HepG2 (cell line): ENCODE measurements around the gene MARK4. TPM values are rescaled to one million over a fixed set of nuclear protein-coding genes. Genes with fewer than 3 reads are reported as not detected.

ENCODE experiments used
- ATAC-seq: fragments of 200-7000 bp; cut with Tn5 transposase; 3 replicates; pipeline ENCODE4 v1.9.1; 2020; ENCODE audit warnings: mild to moderate bottlenecking, moderate library complexity
- BruUV-seq: library from RNA; stranded (reverse); fragments of 400-500 nt; replicated peaks from 2 replicates; lab custom pipeline; 2021; lab: Mats Ljungman, UMichigan
- CTCF ChIA-PET: fragments of 300-600 bp; formaldehyde crosslinking; extraction: SDS; loops from one replicate; lab custom pipeline; 2021; ENCODE audit warnings: low total read pairs, inconsistent platforms, low intra/inter-chr PET ratio; lab: Yijun Ruan, JAX
- POLR2A ChIA-PET: fragments of 350-600 bp; sonication (Branson Sonifier 250); formaldehyde crosslinking; loops from one replicate; lab custom pipeline; 2020; ENCODE audit warnings: antibody characterized with exemption, inconsistent platforms; lab: Yijun Ruan, JAX
- DNase-seq: peaks from one replicate; pipeline ENCODE4 v3.0.0-alpha.2; 2015; ENCODE audit warnings: low spot score
- FAIRE-seq: peaks from 3 replicates; lab custom pipeline; 2011; peaks lifted over from hg19 to GRCh38; lab: Jason Lieb, UNC
- H2AFZ ChIP-seq: one replicate; pipeline ENCODE4 v1.6.1; 2011; ENCODE audit warnings: low read length, inconsistent platforms
- H3K27ac ChIP-seq: fragments of 300-600 bp; 3 replicates; pipeline ENCODE4 v1.8.0; 2011; ENCODE audit warnings: mixed run types, mild to moderate bottlenecking, mixed read lengths, low read length, inconsistent platforms; ENCODE audit not compliant: insufficient read depth; ENCODE audit errors: extremely low read length
- H3K27me3 ChIP-seq, 2 experiments: fragments of 200-600 bp in 1 of 2; 2 replicates in 1 of 2; 3 replicates in 1 of 2; pipeline versions ENCODE4 v1.6.0 to v1.8.0; 2011; ENCODE audit warnings: low read length in 2 of 2, mild to moderate bottlenecking in 2 of 2, moderate library complexity in 2 of 2, inconsistent platforms in 1 of 2; ENCODE audit not compliant: insufficient read depth in 2 of 2, control insufficient read depth in 1 of 2
- H3K36me3 ChIP-seq, 2 experiments: fragments of 200-600 bp in 1 of 2; replicated peaks in 1 of 2; 2 replicates in 1 of 2; 3 replicates in 1 of 2; pipeline versions ENCODE4 v1.5.1 to v1.8.0; 2011; ENCODE audit warnings: low read length in 2 of 2, inconsistent platforms in 1 of 2; ENCODE audit not compliant: insufficient read depth in 2 of 2, control insufficient read depth in 1 of 2
- H3K4me1 ChIP-seq: 2 replicates; pipeline ENCODE4 v1.5.1; 2012; ENCODE audit warnings: low read length, inconsistent platforms; ENCODE audit not compliant: insufficient read depth
- H3K4me2 ChIP-seq: 2 replicates; pipeline ENCODE4 v1.6.0; 2011; ENCODE audit warnings: low read depth, low read length, inconsistent platforms
- H3K4me3 ChIP-seq, 3 experiments: fragments of 200-600 bp in 1 of 3; sonication (generic), shearing (Covaris generic) in 1 of 3; replicated peaks in 1 of 3; 2 replicates each; pipeline ENCODE4 v1.5.1; 2011 to 2016; ENCODE audit warnings: low read length in 3 of 3, inconsistent platforms in 2 of 3, low read depth in 2 of 3, mild to moderate bottlenecking in 2 of 3, control low read depth in 1 of 3, mixed read lengths in 1 of 3; ENCODE audit not compliant: insufficient read depth in 1 of 3
- H3K79me2 ChIP-seq: one replicate; pipeline ENCODE4 v1.6.1; 2011; ENCODE audit warnings: low read length, inconsistent platforms; ENCODE audit not compliant: insufficient read depth
- H3K9ac ChIP-seq: 2 replicates; pipeline ENCODE4 v1.6.0; 2011; ENCODE audit warnings: mild to moderate bottlenecking, low read depth, low read length, inconsistent platforms; ENCODE audit not compliant: insufficient read depth
- H3K9me3 ChIP-seq: 2 replicates; pipeline ENCODE4 v1.5.1; 2012; ENCODE audit warnings: mild to moderate bottlenecking, low read length
- H4K20me1 ChIP-seq: 2 replicates; pipeline ENCODE4 v1.6.0; 2011; ENCODE audit warnings: inconsistent platforms, mild to moderate bottlenecking, low read length, moderate library complexity; ENCODE audit not compliant: insufficient read depth
- EP300 ChIP-seq, 3 experiments: sonication (generic) in 1 of 3; formaldehyde crosslinking in 1 of 3; IDR thresholded peaks; 2 replicates each; pipeline versions ENCODE4 v1.5.1 to v1.6.1; 2011 to 2020; ENCODE audit warnings: low read depth in 2 of 3, low read length in 2 of 3, borderline replicate concordance in 1 of 3, improper control_type of control experiment in 1 of 3, mild to moderate bottlenecking in 1 of 3, missing genetic modification reagents in 1 of 3, moderate library complexity in 1 of 3
- KLF6 ChIP-seq: IDR thresholded peaks from 2 replicates; pipeline ENCODE4 v1.8.0; 2016; ENCODE audit warnings: missing biosample characterization, missing genetic modification reagents
- MAFF ChIP-seq: IDR thresholded peaks from 2 replicates; pipeline ENCODE4 v1.6.1; 2011; ENCODE audit warnings: low read depth, low read length, improper control_type of control experiment
- NR2C2 ChIP-seq: sonication (generic); formaldehyde crosslinking; IDR thresholded peaks from 2 replicates; pipeline ENCODE4 v1.4.0; 2020; ENCODE audit warnings: missing genetic modification reagents, mild to moderate bottlenecking, moderate library complexity, borderline replicate concordance
- POLR2AphosphoS2 ChIP-seq: IDR thresholded peaks from 2 replicates; pipeline ENCODE4 v1.6.1; 2011; ENCODE audit warnings: low read depth, low read length, improper control_type of control experiment
- SALL1 ChIP-seq: sonication (generic); formaldehyde crosslinking; IDR thresholded peaks from 2 replicates; pipeline ENCODE4 v1.8.0; 2022; ENCODE audit warnings: mild to moderate bottlenecking, missing genetic modification reagents
- SNAPC5 ChIP-seq: sonication (generic); formaldehyde crosslinking; IDR thresholded peaks from 2 replicates; pipeline ENCODE4 v1.8.1; 2023; ENCODE audit warnings: mild to moderate bottlenecking, missing genetic modification reagents, borderline replicate concordance
- ZNF331 ChIP-seq: sonication (generic); formaldehyde crosslinking; IDR thresholded peaks from 2 replicates; pipeline ENCODE4 v1.4.0; 2020; ENCODE audit warnings: missing genetic modification reagents
- ZNF720 ChIP-seq: sonication (generic); formaldehyde crosslinking; IDR thresholded peaks from 2 replicates; pipeline ENCODE4 v1.4.0; 2020; ENCODE audit warnings: missing genetic modification reagents
- ZNF792 ChIP-seq: IDR thresholded peaks from 2 replicates; pipeline ENCODE4 v1.6.1; 2016
- WGBS: methylation state at CpG from one replicate; pipeline ENCODE4 v1.1.6; 2017; ENCODE audit warnings: low lambda C conversion rate; 5-methylcytosine and 5-hydroxymethylcytosine counted together
- in situ Hi-C: cut with HindIII; loops from 2 replicates; pipeline ENCODE4 v1.10.0; 2017; ENCODE audit warnings: low pct_unique_long_range_greater_than_20kb; ENCODE audit not compliant: extremely low pct_ligation_motif_present
- intact Hi-C: fragments of 100-400 bp; cut with micrococcal nuclease; formaldehyde crosslinking; loops from one replicate; pipeline ENCODE4 v1.10.0; 2022; ENCODE audit not compliant: unreplicated experiment
- polyA plus RNA-seq, 8 experiments: library from polyadenylated mRNA; depleted of rRNA in 3 of 8; stranded (reverse) in 7 of 8; unstranded in 1 of 8; fragments of >200 nt; fragmentation: Illumina TruSeq in 4 of 8; extraction: Trizol in 4 of 8; gene quantifications; 2 replicates each; pipeline versions ENCODE4 v1.2.1 to v1.2.3, GENCODE V29; 2011 to 2016; ENCODE audit warnings: low read depth in 4 of 8, missing spikeins in 1 of 8, mixed read lengths in 1 of 8; ENCODE audit not compliant: insufficient read depth in 1 of 8
- total RNA-seq, 5 experiments: library from RNA; depleted of rRNA; stranded (reverse); fragments of >200 nt; fragmentation: Illumina TruSeq; extraction: Trizol; gene quantifications; 2 replicates each; pipeline ENCODE4 v1.2.3, GENCODE V29; 2016; ENCODE audit warnings: low read depth in 1 of 5
- TF ChIP-seq, protein P1 (sequence below): IDR thresholded peaks from 2 replicates; pipeline ENCODE4 v1.6.1; 2016; ENCODE audit warnings: control low read depth
- TF ChIP-seq, protein P2 (sequence below): sonication (generic); formaldehyde crosslinking; IDR thresholded peaks from 2 replicates; pipeline ENCODE4 v1.5.1; 2020; ENCODE audit warnings: missing genetic modification reagents, mild to moderate bottlenecking, borderline replicate concordance
- TF ChIP-seq, protein P3 (sequence below): sonication (generic); formaldehyde crosslinking; IDR thresholded peaks from 2 replicates; pipeline ENCODE4 v1.5.1; 2020; ENCODE audit warnings: mild to moderate bottlenecking, missing genetic modification reagents
- TF ChIP-seq, protein P4 (sequence below): sonication (generic); formaldehyde crosslinking; IDR thresholded peaks from 2 replicates; pipeline ENCODE4 v1.5.1; 2020; ENCODE audit warnings: missing genetic modification reagents, mild to moderate bottlenecking, borderline replicate concordance
- TF ChIP-seq, protein P5 (sequence below): sonication (generic); formaldehyde crosslinking; conservative IDR thresholded peaks from 2 replicates; pipeline ENCODE4 v1.4.0; 2020; ENCODE audit warnings: missing genetic modification reagents

MARK4 gene
- total and polyA plus RNA-seq, 2 of the 13 experiments (the other 11 are each of a cell fraction or from before 2014, with no cell fraction given), result 7.0 to 12.2 TPM

DNA sequence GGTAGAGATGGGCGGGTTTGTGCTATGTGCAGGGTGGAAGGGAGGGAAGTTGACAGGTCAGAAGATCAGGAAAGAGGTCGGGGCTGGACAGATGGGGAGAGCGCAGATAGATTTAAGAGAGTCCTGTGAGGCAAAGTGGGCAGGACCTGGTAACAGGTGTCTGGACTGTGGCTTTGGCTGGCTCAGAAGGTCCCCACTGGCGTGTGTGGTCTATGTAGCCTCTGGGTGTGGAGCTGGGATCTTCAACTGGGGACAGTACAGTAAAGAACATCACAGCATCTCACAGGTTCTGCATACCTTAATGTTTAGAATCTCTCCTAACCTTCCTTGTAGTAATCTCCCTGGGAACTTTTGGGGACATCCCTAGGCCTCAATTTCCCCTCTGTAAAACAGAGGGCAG is 53.9 kb downstream of the MARK4 start:
- H3K79me2 ChIP-seq, result no peaks in the 10 kb centered on the region
- H2AFZ ChIP-seq, result no peak overlapping the region
- in situ Hi-C loops, result no loop called here
- no peak overlapping the region for H3K9ac ChIP-seq
- intact Hi-C loops, result no loop called here
- ATAC-seq (peak; percentile 20), DNase-seq (no peak), FAIRE-seq (no peak)
- H4K20me1 ChIP-seq, result no peaks in the 10 kb centered on the region
- WGBS, result 49% methylated on average over 3 of the region's 4 CpGs
- peaks cover 0 to 3% of the 10 kb centered on the region in 2 experiments; a peak in 1 of 5 replicates for H3K36me3 ChIP-seq
- no peaks in the 10 kb centered on the region for H3K9me3 ChIP-seq
- CTCF ChIA-PET, result no interaction called here
- H3K27ac ChIP-seq, result no peak overlapping the region
- H3K4me2 ChIP-seq, result no peak overlapping the region
- POLR2A ChIA-PET, result no interaction called here
- no peaks in the 10 kb centered on the region for H3K27me3 ChIP-seq
- no peak overlapping the region for H3K4me3 ChIP-seq
- H3K4me1 ChIP-seq, result peaks cover 21% of the 10 kb centered on the region
- no TSS peak for BruUV-seq
- TF ChIP-seq KLF6 (CRISPR knock-in tag) (no peak), ZNF792 (no peak), SALL1 (CRISPR knock-in tag) (no peak), POLR2AphosphoS2 (no peak), NR2C2 (CRISPR knock-in tag) (no peak), ZNF331 (CRISPR knock-in tag) (no peak), ZNF720 (CRISPR knock-in tag) (no peak), SNAPC5 (CRISPR knock-in tag) (no peak), MAFF (no peak), EP300 (IDR thresholded peaks at IDR 0.05; ENCODE audit: low read depth in 2 of 2, low read length in 2 of 2) (no peak), EP300 (CRISPR knock-in tag; IDR thresholded peaks at IDR 0.05; ENCODE audit: borderline replicate concordance) (no peak)
- TF ChIP-seq, protein P1, sequence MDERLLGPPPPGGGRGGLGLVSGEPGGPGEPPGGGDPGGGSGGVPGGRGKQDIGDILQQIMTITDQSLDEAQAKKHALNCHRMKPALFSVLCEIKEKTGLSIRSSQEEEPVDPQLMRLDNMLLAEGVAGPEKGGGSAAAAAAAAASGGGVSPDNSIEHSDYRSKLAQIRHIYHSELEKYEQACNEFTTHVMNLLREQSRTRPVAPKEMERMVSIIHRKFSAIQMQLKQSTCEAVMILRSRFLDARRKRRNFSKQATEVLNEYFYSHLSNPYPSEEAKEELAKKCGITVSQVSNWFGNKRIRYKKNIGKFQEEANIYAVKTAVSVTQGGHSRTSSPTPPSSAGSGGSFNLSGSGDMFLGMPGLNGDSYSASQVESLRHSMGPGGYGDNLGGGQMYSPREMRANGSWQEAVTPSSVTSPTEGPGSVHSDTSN, result no peak
- TF ChIP-seq, protein P2, sequence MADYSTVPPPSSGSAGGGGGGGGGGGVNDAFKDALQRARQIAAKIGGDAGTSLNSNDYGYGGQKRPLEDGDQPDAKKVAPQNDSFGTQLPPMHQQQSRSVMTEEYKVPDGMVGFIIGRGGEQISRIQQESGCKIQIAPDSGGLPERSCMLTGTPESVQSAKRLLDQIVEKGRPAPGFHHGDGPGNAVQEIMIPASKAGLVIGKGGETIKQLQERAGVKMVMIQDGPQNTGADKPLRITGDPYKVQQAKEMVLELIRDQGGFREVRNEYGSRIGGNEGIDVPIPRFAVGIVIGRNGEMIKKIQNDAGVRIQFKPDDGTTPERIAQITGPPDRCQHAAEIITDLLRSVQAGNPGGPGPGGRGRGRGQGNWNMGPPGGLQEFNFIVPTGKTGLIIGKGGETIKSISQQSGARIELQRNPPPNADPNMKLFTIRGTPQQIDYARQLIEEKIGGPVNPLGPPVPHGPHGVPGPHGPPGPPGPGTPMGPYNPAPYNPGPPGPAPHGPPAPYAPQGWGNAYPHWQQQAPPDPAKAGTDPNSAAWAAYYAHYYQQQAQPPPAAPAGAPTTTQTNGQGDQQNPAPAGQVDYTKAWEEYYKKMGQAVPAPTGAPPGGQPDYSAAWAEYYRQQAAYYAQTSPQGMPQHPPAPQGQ, result no peak
- TF ChIP-seq, protein P3, sequence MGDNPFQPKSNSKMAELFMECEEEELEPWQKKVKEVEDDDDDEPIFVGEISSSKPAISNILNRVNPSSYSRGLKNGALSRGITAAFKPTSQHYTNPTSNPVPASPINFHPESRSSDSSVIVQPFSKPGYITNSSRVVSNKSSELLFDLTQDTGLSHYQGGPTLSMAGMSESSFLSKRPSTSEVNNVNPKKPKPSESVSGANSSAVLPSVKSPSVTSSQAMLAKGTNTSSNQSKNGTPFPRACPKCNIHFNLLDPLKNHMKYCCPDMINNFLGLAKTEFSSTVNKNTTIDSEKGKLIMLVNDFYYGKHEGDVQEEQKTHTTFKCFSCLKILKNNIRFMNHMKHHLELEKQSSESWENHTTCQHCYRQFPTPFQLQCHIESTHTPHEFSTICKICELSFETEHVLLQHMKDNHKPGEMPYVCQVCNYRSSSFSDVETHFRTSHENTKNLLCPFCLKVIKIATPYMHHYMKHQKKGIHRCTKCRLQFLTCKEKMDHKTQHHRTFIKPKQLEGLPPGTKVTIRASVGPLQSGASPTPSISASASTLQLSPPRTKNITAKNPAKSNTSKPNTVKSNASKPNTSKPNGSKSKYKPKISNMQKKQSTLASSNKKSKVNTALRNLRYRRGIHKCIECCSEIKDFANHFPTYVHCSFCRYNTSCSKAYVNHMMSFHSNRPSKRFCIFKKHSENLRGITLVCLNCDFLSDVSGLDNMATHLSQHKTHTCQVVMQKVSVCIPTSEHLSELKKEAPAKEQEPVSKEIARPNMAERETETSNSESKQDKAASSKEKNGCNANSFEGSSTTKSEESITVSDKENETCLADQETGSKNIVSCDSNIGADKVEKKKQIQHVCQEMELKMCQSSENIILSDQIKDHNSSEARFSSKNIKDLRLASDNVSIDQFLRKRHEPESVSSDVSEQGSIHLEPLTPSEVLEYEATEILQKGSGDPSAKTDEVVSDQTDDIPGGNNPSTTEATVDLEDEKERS (CRISPR knock-in tag), result no peak
- TF ChIP-seq, protein P4, sequence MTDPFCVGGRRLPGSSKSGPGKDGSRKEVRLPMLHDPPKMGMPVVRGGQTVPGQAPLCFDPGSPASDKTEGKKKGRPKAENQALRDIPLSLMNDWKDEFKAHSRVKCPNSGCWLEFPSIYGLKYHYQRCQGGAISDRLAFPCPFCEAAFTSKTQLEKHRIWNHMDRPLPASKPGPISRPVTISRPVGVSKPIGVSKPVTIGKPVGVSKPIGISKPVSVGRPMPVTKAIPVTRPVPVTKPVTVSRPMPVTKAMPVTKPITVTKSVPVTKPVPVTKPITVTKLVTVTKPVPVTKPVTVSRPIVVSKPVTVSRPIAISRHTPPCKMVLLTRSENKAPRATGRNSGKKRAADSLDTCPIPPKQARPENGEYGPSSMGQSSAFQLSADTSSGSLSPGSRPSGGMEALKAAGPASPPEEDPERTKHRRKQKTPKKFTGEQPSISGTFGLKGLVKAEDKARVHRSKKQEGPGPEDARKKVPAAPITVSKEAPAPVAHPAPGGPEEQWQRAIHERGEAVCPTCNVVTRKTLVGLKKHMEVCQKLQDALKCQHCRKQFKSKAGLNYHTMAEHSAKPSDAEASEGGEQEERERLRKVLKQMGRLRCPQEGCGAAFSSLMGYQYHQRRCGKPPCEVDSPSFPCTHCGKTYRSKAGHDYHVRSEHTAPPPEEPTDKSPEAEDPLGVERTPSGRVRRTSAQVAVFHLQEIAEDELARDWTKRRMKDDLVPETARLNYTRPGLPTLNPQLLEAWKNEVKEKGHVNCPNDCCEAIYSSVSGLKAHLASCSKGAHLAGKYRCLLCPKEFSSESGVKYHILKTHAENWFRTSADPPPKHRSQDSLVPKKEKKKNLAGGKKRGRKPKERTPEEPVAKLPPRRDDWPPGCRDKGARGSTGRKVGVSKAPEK, result no peak
- TF ChIP-seq, protein P5, sequence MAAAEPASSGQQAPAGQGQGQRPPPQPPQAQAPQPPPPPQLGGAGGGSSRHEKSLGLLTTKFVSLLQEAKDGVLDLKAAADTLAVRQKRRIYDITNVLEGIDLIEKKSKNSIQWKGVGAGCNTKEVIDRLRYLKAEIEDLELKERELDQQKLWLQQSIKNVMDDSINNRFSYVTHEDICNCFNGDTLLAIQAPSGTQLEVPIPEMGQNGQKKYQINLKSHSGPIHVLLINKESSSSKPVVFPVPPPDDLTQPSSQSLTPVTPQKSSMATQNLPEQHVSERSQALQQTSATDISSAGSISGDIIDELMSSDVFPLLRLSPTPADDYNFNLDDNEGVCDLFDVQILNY (CRISPR knock-in tag), result no peak
